ENCODE measurements around the gene ZNF462. TPM values are rescaled to one million over a fixed set of nuclear protein-coding genes. Genes with fewer than 3 reads are reported as not detected.

ZNF462 gene
- total RNA-seq, 1 experiment from 2014 or later = 121 TPM

DNA sequence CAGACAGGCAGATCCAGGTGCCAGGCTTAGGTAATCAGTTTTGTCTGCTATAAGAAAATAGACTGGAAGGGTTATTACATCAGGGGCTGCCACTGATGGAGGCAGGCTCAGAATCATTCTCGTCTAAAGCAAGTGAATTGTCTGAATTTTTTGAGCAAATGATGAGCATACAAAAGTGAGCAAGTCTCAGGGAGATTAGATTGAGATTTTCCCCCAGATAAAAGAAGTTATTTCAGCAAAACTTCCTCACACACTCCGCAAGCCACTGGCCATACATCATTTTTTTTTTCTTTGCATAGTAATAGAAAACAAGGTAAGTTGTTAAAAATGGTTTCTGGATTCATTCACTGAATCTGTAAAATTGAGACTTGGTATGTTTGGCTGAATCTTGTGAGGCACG is 52.9 kb downstream of the ZNF462 start (continued):
- TF ChIP-seq, protein P1, sequence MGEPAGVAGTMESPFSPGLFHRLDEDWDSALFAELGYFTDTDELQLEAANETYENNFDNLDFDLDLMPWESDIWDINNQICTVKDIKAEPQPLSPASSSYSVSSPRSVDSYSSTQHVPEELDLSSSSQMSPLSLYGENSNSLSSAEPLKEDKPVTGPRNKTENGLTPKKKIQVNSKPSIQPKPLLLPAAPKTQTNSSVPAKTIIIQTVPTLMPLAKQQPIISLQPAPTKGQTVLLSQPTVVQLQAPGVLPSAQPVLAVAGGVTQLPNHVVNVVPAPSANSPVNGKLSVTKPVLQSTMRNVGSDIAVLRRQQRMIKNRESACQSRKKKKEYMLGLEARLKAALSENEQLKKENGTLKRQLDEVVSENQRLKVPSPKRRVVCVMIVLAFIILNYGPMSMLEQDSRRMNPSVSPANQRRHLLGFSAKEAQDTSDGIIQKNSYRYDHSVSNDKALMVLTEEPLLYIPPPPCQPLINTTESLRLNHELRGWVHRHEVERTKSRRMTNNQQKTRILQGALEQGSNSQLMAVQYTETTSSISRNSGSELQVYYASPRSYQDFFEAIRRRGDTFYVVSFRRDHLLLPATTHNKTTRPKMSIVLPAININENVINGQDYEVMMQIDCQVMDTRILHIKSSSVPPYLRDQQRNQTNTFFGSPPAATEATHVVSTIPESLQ (CRISPR knock-in tag; IDR thresholded peaks at IDR 0.05) = no peak
- TF ChIP-seq MXD4 (CRISPR knock-in tag; IDR thresholded peaks at IDR 0.05; ENCODE audit: borderline replicate concordance) = no peak
- no peak for TF ChIP-seq CREM (CRISPR knock-in tag; IDR thresholded peaks at IDR 0.05)
- no peak for TF ChIP-seq NFATC4 (CRISPR knock-in tag; IDR thresholded peaks at IDR 0.05)

DNA sequence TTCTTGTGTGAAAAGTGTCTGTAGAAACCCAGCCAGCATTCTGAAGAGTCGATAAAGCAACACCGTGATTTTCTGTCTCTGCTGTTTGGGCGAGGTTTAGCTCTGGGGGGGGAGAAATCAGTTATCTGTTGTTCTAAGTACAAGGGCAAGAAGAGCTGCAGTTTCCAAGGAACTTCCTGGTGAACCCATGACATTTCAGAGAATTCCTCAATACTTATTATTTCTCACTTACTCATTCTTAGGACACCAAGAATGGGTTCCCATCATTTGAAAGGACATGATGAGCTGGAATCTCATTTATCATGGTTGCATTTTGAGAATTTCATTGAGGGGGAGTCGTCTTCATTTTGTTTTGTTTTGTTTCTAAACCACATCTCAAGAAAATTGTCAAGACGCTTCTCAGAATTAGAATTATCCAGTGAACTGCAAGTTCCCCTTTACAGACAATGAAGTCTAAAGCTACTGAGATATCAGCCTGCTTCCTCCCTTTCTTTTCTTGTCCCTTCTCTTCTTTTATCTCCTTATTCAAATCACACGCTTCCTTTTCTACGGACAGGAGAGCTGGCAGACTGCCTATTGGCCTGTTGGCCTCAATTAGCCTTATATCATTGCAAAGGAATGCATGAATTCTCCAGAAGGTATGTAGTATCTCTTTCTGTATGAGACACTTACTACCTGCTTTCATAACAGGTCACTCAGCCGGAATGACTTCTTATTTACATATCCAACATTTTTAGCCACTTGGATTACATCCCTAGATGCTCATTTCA is 53.7 kb downstream of the ZNF462 start:
- CTCF ChIA-PET = interaction anchor here (0.6 kb wide), 1 partner anchor 390 kb away, joined by 5 read pairs; no protein-coding TSS in a partner anchor
- H3K36me3 Mint-ChIP-seq = peaks cover 31% of the 10 kb centered on the region
- TF ChIP-seq ATF1 (CRISPR knock-in tag; IDR thresholded peaks at IDR 0.05) (no peak), RELA (CRISPR knock-in tag; IDR thresholded peaks at IDR 0.05; ENCODE audit: borderline replicate concordance) (no peak), MYBL2 (CRISPR knock-in tag; IDR thresholded peaks at IDR 0.05) (no peak), TP53 (CRISPR knock-in tag; IDR thresholded peaks at IDR 0.05) (no peak), GTF2I (CRISPR knock-in tag; conservative IDR thresholded peaks at IDR 0.05) (no peak), ZNF317 (CRISPR knock-in tag; IDR thresholded peaks at IDR 0.05; ENCODE audit: borderline replicate concordance, low read depth) (no peak), ZNF532 (CRISPR knock-in tag; IDR thresholded peaks at IDR 0.05; ENCODE audit: borderline replicate concordance) (no peak), ETV6 (CRISPR knock-in tag; IDR thresholded peaks at IDR 0.05) (no peak), PRDM15 (CRISPR knock-in tag; IDR thresholded peaks at IDR 0.05) (no peak), SMAD4 (CRISPR knock-in tag; IDR thresholded peaks at IDR 0.05) (no peak)
- TF ChIP-seq, protein P2, sequence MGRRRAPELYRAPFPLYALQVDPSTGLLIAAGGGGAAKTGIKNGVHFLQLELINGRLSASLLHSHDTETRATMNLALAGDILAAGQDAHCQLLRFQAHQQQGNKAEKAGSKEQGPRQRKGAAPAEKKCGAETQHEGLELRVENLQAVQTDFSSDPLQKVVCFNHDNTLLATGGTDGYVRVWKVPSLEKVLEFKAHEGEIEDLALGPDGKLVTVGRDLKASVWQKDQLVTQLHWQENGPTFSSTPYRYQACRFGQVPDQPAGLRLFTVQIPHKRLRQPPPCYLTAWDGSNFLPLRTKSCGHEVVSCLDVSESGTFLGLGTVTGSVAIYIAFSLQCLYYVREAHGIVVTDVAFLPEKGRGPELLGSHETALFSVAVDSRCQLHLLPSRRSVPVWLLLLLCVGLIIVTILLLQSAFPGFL (CRISPR knock-in tag; IDR thresholded peaks at IDR 0.05; ENCODE audit: borderline replicate concordance) = no peak
- TF ChIP-seq, protein P3, sequence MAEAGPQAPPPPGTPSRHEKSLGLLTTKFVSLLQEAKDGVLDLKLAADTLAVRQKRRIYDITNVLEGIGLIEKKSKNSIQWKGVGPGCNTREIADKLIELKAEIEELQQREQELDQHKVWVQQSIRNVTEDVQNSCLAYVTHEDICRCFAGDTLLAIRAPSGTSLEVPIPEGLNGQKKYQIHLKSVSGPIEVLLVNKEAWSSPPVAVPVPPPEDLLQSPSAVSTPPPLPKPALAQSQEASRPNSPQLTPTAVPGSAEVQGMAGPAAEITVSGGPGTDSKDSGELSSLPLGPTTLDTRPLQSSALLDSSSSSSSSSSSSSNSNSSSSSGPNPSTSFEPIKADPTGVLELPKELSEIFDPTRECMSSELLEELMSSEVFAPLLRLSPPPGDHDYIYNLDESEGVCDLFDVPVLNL (CRISPR knock-in tag; IDR thresholded peaks at IDR 0.05; ENCODE audit: borderline replicate concordance, low read depth) = no peak
- no peaks in the 10 kb centered on the region for H3K27me3 Mint-ChIP-seq (ENCODE audit: low read depth)
- H3K4me1 Mint-ChIP-seq = peaks cover 78% of the 10 kb centered on the region
- no peak for DNase-seq (ENCODE audit: low spot score)
- ATAC-seq = peak; percentile 71
- no peak overlapping the region for H3K4me3 Mint-ChIP-seq
- peak overlapping the region; percentile 50 for H3K27ac Mint-ChIP-seq
- H3K9me3 Mint-ChIP-seq = 0 out of 2 replicates have a peak, but pooled peaks cover 3% of the 10 kb centered on the region
- POLR2A ChIA-PET = interaction anchor here (0.9 kb wide), 1 partner anchor 113 kb away, joined by 3 read pairs; no protein-coding TSS in a partner anchor
